SU-DHL-6 (cell line): ENCODE data around the gene PPP1R7.
"Not testable (repeated sequence)": the region's sequence is repeated elsewhere in the genome, so short reads cannot be mapped to it uniquely, and the experiment has no call there.

ENCODE experiments used
- H2AFZ ChIP-seq: fragments of 200-600 bp; sonication (generic); 2 replicates; pipeline ENCODE4 v1.6.1; 2014; ENCODE audit warnings: low read depth, mild to moderate bottlenecking, moderate library complexity, mixed read lengths, antibody characterized with exemption, low read length; ENCODE audit not compliant: severe bottlenecking
- H3F3A ChIP-seq: fragments of 200-600 bp; shearing (Covaris generic); 2 replicates; pipeline ENCODE4 v1.6.0; 2016; ENCODE audit warnings: antibody characterized with exemption, mild to moderate bottlenecking; ENCODE audit not compliant: insufficient read depth
- H3K27ac ChIP-seq: fragments of 200-600 bp; sonication (generic); 2 replicates; pipeline ENCODE4 v1.5.1; 2016; ENCODE audit warnings: low read depth, mild to moderate bottlenecking, low read length, moderate library complexity, mixed read lengths
- H3K27me3 ChIP-seq: fragments of 200-600 bp; sonication (generic), shearing (Covaris generic); 2 replicates; pipeline ENCODE4 v1.6.0; 2014; ENCODE audit warnings: mild to moderate bottlenecking, low read length
- H3K36me3 ChIP-seq: fragments of 200-600 bp; sonication (generic); 2 replicates; pipeline ENCODE4 v1.6.1; 2014; ENCODE audit warnings: mild to moderate bottlenecking, low read length, mixed read lengths
- H3K4me2 ChIP-seq: fragments of 300-600, 200-600 bp; shearing (Covaris generic), sonication (generic); 2 replicates; pipeline ENCODE4 v1.6.0; 2014; ENCODE audit warnings: low read length, low read depth, mild to moderate bottlenecking; ENCODE audit not compliant: poor library complexity, severe bottlenecking
- H3K4me3 ChIP-seq: fragments of 200-600 bp; sonication (generic); 2 replicates; pipeline ENCODE4 v1.5.1; 2014; ENCODE audit warnings: antibody characterized with exemption, low read length, mild to moderate bottlenecking, mixed read lengths; ENCODE audit not compliant: insufficient read depth, poor library complexity, severe bottlenecking
- H3K79me2 ChIP-seq: fragments of 200-600 bp; sonication (generic); 2 replicates; pipeline ENCODE4 v1.6.1; 2014; ENCODE audit warnings: mild to moderate bottlenecking, low read length, moderate library complexity; ENCODE audit not compliant: insufficient read depth
- H3K9ac ChIP-seq: fragments of 200-600 bp; sonication (generic); 2 replicates; pipeline ENCODE4 v1.7.0; 2014; ENCODE audit warnings: mild to moderate bottlenecking, low read length
- H3K9me2 ChIP-seq: fragments of 200-600 bp; sonication (generic); replicated peaks from 2 replicates; pipeline ENCODE4 v1.6.1; 2014; ENCODE audit warnings: low read length; ENCODE audit not compliant: insufficient read depth
- H3K9me3 ChIP-seq: fragments of 200-600 bp; sonication (generic); 2 replicates; pipeline ENCODE4 v1.6.1; 2014; ENCODE audit warnings: low read length, mixed read lengths; ENCODE audit not compliant: insufficient read depth
- H4K20me1 ChIP-seq: fragments of 200-600 bp; sonication (generic); 2 replicates; pipeline ENCODE4 v1.6.1; 2014; ENCODE audit warnings: low read depth, mild to moderate bottlenecking, antibody characterized with exemption, low read length, moderate library complexity, mixed read lengths
- CTCF ChIP-seq: fragments of 200-600 bp; sonication (generic); IDR thresholded peaks from one replicate; pipeline ENCODE4 v1.5.1; 2017; ENCODE audit warnings: antibody characterized with exemption, mild to moderate bottlenecking, low read length, moderate library complexity; ENCODE audit not compliant: insufficient read depth, poor library complexity, severe bottlenecking
- EZH2phosphoT487 ChIP-seq: fragments of 200-600 bp; sonication (generic), shearing (Covaris generic); conservative IDR thresholded peaks from 2 replicates; pipeline ENCODE4 v1.6.1; 2018; ENCODE audit warnings: mild to moderate bottlenecking, antibody characterized with exemption, low read length, moderate library complexity, mixed read lengths

The PPP1R7 gene

GRCh38 chr2:241149925-241150659 is at the start of gene PPP1R7:
Gene PPP1R7 (plus strand): TSS chr2:241150467. CDS start chr2:241150496, 29 bp downstream.
- peak within 1 kb of the TSS; percentile 87 for H3K9ac ChIP-seq
- H4K20me1 ChIP-seq, result peaks cover 4% of the 10 kb centered on the region; the same call in 1 of the 2 replicates
- no peaks in the 10 kb centered on the region for H3K27me3 ChIP-seq
- peaks cover 47% of the 10 kb centered on the region for H3K79me2 ChIP-seq
- peak within 1 kb of the TSS; percentile 25; the same call in 1 of the 2 replicates for H3K27ac ChIP-seq
- H3K9me3 ChIP-seq, result no peaks in the 10 kb centered on the region
- H3K9me2 ChIP-seq, result no peaks in the 10 kb centered on the region
- no peaks in the 10 kb centered on the region for H3K36me3 ChIP-seq
- H3F3A ChIP-seq, result 0 out of 2 replicates have a peak, but pooled peaks cover 6% of the 10 kb centered on the region
- no peak for TF ChIP-seq EZH2phosphoT487
- no peak for TF ChIP-seq CTCF
- H3K4me2 ChIP-seq, result peak within 1 kb of the TSS; percentile 69
- peak within 1 kb of the TSS; percentile 91 for H2AFZ ChIP-seq
- peak within 1 kb of the TSS; percentile 64 for H3K4me3 ChIP-seq

GRCh38 chr2:241102239-241102803 is 47.9 kb upstream of the PPP1R7 start, which contains the start of gene MTERF4:
Gene MTERF4 (minus strand): TSS chr2:241102287. CDS start chr2:241102273, 14 bp downstream.
- no peak for TF ChIP-seq CTCF
- no peak for TF ChIP-seq EZH2phosphoT487
- H3K79me2 ChIP-seq, result peaks cover 44% of the 10 kb centered on the region
- H2AFZ ChIP-seq, result peak within 1 kb of the TSS; percentile 99

GRCh38 chr2:241103176-241103595 is 47.1 kb upstream of the PPP1R7 start:
- Histone ChIP-seq H3K4me3 (peak overlapping the region; percentile 100), H3K9me2 (no peaks in the 10 kb centered on the region), H3K4me2 (peak overlapping the region; percentile 95), H3K36me3 (no peaks in the 10 kb centered on the region), H3K27ac (peak overlapping the region; percentile 69; the same call in 1 of the 2 replicates), H4K20me1 (no peaks in the 10 kb centered on the region; the same call in 1 of the 2 replicates), H2AFZ (peak overlapping the region; percentile 99), H3K79me2 (peaks cover 40% of the 10 kb centered on the region), H3K9me3 (no peaks in the 10 kb centered on the region), H3K9ac (peak overlapping the region; percentile 98), H3F3A (no peaks in the 10 kb centered on the region; the same call in 1 of the 2 replicates), H3K27me3 (no peaks in the 10 kb centered on the region)
- TF ChIP-seq EZH2phosphoT487 (no peak), CTCF (no peak)

More at GRCh38 chr2:241102239-241102803, 47.9 kb upstream of the PPP1R7 start, which contains the start of gene MTERF4:
- peak within 1 kb of the TSS; percentile 98 for H3K9ac ChIP-seq
- H3K36me3 ChIP-seq, result no peaks in the 10 kb centered on the region; the same call in 1 of the 2 replicates
- H3K9me2 ChIP-seq, result no peaks in the 10 kb centered on the region
- peak within 1 kb of the TSS; percentile 69 for H3K27ac ChIP-seq
- peak within 1 kb of the TSS; percentile 95 for H3K4me2 ChIP-seq
- H3K4me3 ChIP-seq, result peak within 1 kb of the TSS; percentile 100
- no peaks in the 10 kb centered on the region; the same call in 1 of the 2 replicates for H3F3A ChIP-seq
- no peaks in the 10 kb centered on the region for H3K9me3 ChIP-seq
- no peaks in the 10 kb centered on the region; the same call in 1 of the 2 replicates for H4K20me1 ChIP-seq
- H3K27me3 ChIP-seq, result no peaks in the 10 kb centered on the region

- not testable (repeated sequence) for H3K4me2 ChIP-seq, H3K27ac ChIP-seq, H2AFZ ChIP-seq, H3K9me2 ChIP-seq, H3K4me3 ChIP-seq, H3K9me3 ChIP-seq, H3K36me3 ChIP-seq, H3F3A ChIP-seq, H3K9ac ChIP-seq, H3K27me3 ChIP-seq, H4K20me1 ChIP-seq
- H3K79me2 ChIP-seq, result peaks cover 31% of the 10 kb centered on the region
Measured at GRCh38 chr2:241104611-241105010, 45.7 kb upstream of the PPP1R7 start.
